Common myeloid progenitor, CD34-positive (primary cell): ENCODE data around the gene C16orf78.
A peak's percentile ranks its signal among the peaks of the same experiment; 100 is the strongest.

ENCODE experiments used
- CTCF ChIA-PET: fragments of 350-600 bp; sonication (Branson Sonifier 250); formaldehyde crosslinking; loops from one replicate; lab custom pipeline; 2021; ENCODE audit warnings: antibody characterized with exemption; lab: Charles Lee
- POLR2A ChIA-PET: fragments of 350-600 bp; sonication (Branson Sonifier 250); formaldehyde crosslinking; loops from one replicate; lab custom pipeline; 2021; ENCODE audit warnings: antibody characterized with exemption; lab: Charles Lee
- DNase-seq, 3 donors: peaks; one replicate each; pipeline versions ENCODE4 v3.0.0 to v3.0.0-alpha.2; 2013
- H3K27ac ChIP-seq, 2 experiments: 1 replicate in 1 of 2; 2 replicates in 1 of 2; pipeline ENCODE4 v1.7.0; 2013; ENCODE audit warnings: inconsistent platforms in 2 of 2, low read length in 2 of 2, mild to moderate bottlenecking in 2 of 2, low read depth in 1 of 2, moderate library complexity in 1 of 2; ENCODE audit not compliant: severe bottlenecking in 2 of 2, insufficient read depth in 1 of 2, poor library complexity in 1 of 2
- H3K27me3 ChIP-seq, 5 experiments: replicated peaks in 2 of 5; 1 replicate in 3 of 5; 2 replicates in 2 of 5; pipeline versions ENCODE4 v1.6.1 to v1.7.0; 2013; ENCODE audit warnings: low read length in 4 of 5, mild to moderate bottlenecking in 2 of 5, moderate library complexity in 2 of 5, inconsistent platforms in 1 of 5; ENCODE audit not compliant: insufficient read depth in 5 of 5, control insufficient read depth in 4 of 5
- H3K36me3 ChIP-seq, 4 experiments: 1 replicate in 2 of 4; 2 replicates in 2 of 4; pipeline versions ENCODE4 v1.6.1 to v1.7.0; 2013; ENCODE audit warnings: low read length in 3 of 4, control low read depth in 1 of 4, mild to moderate bottlenecking in 1 of 4; ENCODE audit not compliant: control insufficient read depth in 4 of 4, insufficient read depth in 4 of 4
- H3K4me1 ChIP-seq, 4 experiments: 1 replicate in 3 of 4; 2 replicates in 1 of 4; pipeline versions ENCODE4 v1.6.1 to v1.7.1; 2013; ENCODE audit warnings: low read length in 3 of 4, mild to moderate bottlenecking in 3 of 4, control low read depth in 1 of 4, inconsistent platforms in 1 of 4, moderate library complexity in 1 of 4; ENCODE audit not compliant: control insufficient read depth in 4 of 4, insufficient read depth in 4 of 4; ENCODE audit errors: control extremely low read depth in 1 of 4
- H3K4me3 ChIP-seq, 7 experiments: 1 replicate in 4 of 7; 2 replicates in 3 of 7; pipeline versions ENCODE4 v1.5.1 to v1.7.0; 2013; ENCODE audit warnings: mild to moderate bottlenecking in 7 of 7, low read length in 6 of 7, moderate library complexity in 6 of 7, inconsistent platforms in 2 of 7, low read depth in 2 of 7, control low read depth in 1 of 7; ENCODE audit not compliant: insufficient read depth in 4 of 7, control insufficient read depth in 1 of 7; ENCODE audit errors: extremely low read depth in 1 of 7
- H3K9me3 ChIP-seq, 5 experiments: 1 replicate in 4 of 5; 2 replicates in 1 of 5; pipeline versions ENCODE4 v1.6.1 to v1.7.1; 2013; ENCODE audit warnings: low read length in 4 of 5, mild to moderate bottlenecking in 2 of 5, inconsistent platforms in 1 of 5, low read depth in 1 of 5, moderate library complexity in 1 of 5; ENCODE audit not compliant: control insufficient read depth in 4 of 5, insufficient read depth in 2 of 5; ENCODE audit errors: control extremely low read depth in 1 of 5
- WGBS: methylation state at CpG from one replicate; pipeline ENCODE4 v1.1.5; 2013; ENCODE audit not compliant: insufficient coverage; 5-methylcytosine and 5-hydroxymethylcytosine counted together

C16orf78 gene

GRCh38 chr16:49434733-49435132 is 61.1 kb downstream of the C16orf78 start:
- WGBS: 99% methylated on average over 6 of the region's 6 CpGs
- Histone ChIP-seq H3K36me3 (no peaks in the 10 kb centered on the region), H3K4me1 (no peaks in the 10 kb centered on the region), H3K27ac (no peak overlapping the region), H3K27me3 (no peaks in the 10 kb centered on the region), H3K4me3 (no peak overlapping the region), H3K9me3 (no peaks in the 10 kb centered on the region)
- DNase-seq: no peak
- ChIA-PET POLR2A (no interaction called here), CTCF (no interaction called here)

DNA sequence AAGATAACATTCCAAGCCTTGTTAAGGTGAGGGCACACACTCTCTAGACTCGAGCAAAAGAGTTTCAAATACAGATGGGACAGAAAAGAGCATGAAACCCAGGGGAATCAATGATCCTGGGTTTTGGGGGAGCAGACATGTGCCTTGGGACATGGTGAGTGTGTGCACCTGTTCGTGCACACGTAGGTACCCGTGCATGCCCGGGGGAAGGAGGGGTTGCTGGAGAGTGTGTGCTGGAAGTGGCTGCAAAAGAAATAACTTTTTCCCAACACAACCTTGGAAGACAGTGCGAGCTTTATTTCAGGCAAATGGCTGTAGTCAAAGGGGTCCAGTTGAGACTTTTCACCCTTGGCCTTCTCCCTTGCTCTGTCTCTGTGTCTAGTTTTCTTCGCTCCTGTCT is 62.6 kb downstream of the C16orf78 start:
- no peak overlapping the region for H3K4me3 ChIP-seq
- peaks cover 5 to 12% (median 8%) of the 10 kb centered on the region in 4 experiments for H3K4me1 ChIP-seq
- H3K27ac ChIP-seq: no peak overlapping the region
- 99% methylated on average over 5 of the region's 7 CpGs for WGBS
- ChIA-PET POLR2A (no interaction called here), CTCF (interaction anchor here (0.5 to 1.5 kb wide), 4 partner anchors 120 to 486 kb away, joined by 3 to 4 read pairs (median 4); no protein-coding TSS in a partner anchor)
- no peaks in the 10 kb centered on the region for H3K36me3 ChIP-seq
- H3K9me3 ChIP-seq: no peaks in the 10 kb centered on the region
- no peaks in the 10 kb centered on the region for H3K27me3 ChIP-seq
- DNase-seq: no peak

DNA sequence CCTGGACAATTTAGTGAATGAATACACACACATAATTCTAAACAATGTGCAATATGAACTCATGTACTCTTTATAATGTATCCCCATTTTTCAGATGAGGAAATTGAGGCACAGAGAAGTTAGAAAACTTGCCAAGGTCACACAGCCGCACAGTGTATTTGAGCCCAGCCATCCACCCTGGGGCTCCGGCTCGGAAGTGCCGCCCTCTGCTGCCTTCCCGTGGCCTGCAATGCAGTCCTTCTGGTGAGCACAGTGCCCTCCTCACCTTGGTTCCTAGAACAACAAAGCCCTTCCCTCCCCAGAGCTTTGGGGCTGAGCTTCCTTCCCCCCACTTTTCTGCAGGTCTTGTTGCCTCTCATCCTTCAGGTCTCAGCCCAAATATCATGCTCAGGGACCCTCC is 63.7 kb downstream of the C16orf78 start:
- Histone ChIP-seq H3K36me3 (no peaks in the 10 kb centered on the region), H3K9me3 (no peaks in the 10 kb centered on the region), H3K4me3 (no peak overlapping the region), H3K4me1 (peaks cover 5 to 24% (median 18%) of the 10 kb centered on the region in 4 experiments), H3K27me3 (no peaks in the 10 kb centered on the region), H3K27ac (no peak overlapping the region)
- ChIA-PET POLR2A (no interaction called here), CTCF (interaction anchor here (1.3 to 1.5 kb wide), 2 partner anchors 8 to 484 kb away, joined by 3 to 7 read pairs; no protein-coding TSS in a partner anchor)
- no peak for DNase-seq
- WGBS: 95% methylated on average over 5 of the region's 5 CpGs

DNA sequence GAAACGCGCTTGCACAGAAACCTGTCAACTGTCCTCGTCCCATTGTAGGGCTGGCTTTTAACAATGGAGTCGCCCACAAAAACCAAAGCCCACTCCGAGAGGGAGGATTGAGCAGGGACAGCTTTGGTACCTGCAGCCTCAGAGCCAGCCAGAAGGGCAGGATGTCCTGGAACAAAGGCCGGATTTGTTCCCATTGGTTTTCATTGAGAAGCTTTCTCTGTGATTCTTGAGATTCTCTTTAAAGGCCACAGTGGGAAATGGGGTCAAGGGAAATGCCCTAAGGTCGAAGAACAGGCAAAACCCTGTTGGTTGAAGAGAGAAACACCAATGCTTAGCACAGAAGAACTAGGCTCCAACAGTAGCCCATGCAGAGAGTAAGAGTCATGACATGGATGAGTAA is 65.4 kb downstream of the C16orf78 start:
- peaks cover 5 to 38% (median 28%) of the 10 kb centered on the region in 4 experiments for H3K4me1 ChIP-seq
- H3K27ac ChIP-seq: no peak overlapping the region
- no peaks in the 10 kb centered on the region for H3K27me3 ChIP-seq
- H3K4me3 ChIP-seq: no peak overlapping the region
- no peaks in the 10 kb centered on the region for H3K9me3 ChIP-seq
- ChIA-PET POLR2A (no interaction called here), CTCF (interaction anchor here (0.8 to 2.0 kb wide), 10 partner anchors 13 to 486 kb away, joined by 3 to 5 read pairs (median 5); no protein-coding TSS in a partner anchor)
- no peaks in the 10 kb centered on the region for H3K36me3 ChIP-seq
- DNase-seq: no peak
- 96% methylated on average over 6 of the region's 7 CpGs for WGBS

- H3K4me3 ChIP-seq: no peak overlapping the region
- H3K36me3 ChIP-seq: no peaks in the 10 kb centered on the region
- WGBS: 100% methylated on average over 2 of the region's 4 CpGs
- DNase-seq: no peak
- no peaks in the 10 kb centered on the region for H3K27me3 ChIP-seq
- H3K9me3 ChIP-seq: no peaks in the 10 kb centered on the region
- ChIA-PET POLR2A (no interaction called here), CTCF (interaction anchor here (0.6 to 2.0 kb wide), 13 partner anchors 13 to 485 kb away, joined by 3 to 5 read pairs (median 5); no protein-coding TSS in a partner anchor)
- H3K4me1 ChIP-seq: peaks cover 5 to 38% (median 28%) of the 10 kb centered on the region in 4 experiments
- no peak overlapping the region for H3K27ac ChIP-seq
Observed at GRCh38 chr16:49439676-49440075, 66.1 kb downstream of the C16orf78 start.

GRCh38 chr16:49440156-49441065 is 66.8 kb downstream of the C16orf78 start:
- CTCF ChIA-PET: interaction anchor here (0.6 to 2.0 kb wide), 15 partner anchors 12 to 481 kb away, joined by 3 to 5 read pairs (median 3); no protein-coding TSS in a partner anchor
- Histone ChIP-seq H3K36me3 (no peaks in the 10 kb centered on the region), H3K27me3 (no peaks in the 10 kb centered on the region), H3K4me3 (peak overlapping the region in 3 of 7 experiments; percentile 19 to 62 (median 21)), H3K9me3 (no peaks in the 10 kb centered on the region), H3K4me1 (peaks cover 5 to 38% (median 28%) of the 10 kb centered on the region in 4 experiments), H3K27ac (no peak overlapping the region)
- POLR2A ChIA-PET: no interaction called here
- DNase-seq: peak; percentile 43 to 69 (median 66)
- WGBS: 47% methylated on average over 7 of the region's 20 CpGs
